Adipose tissue (tissue), 3 donors: ENCODE data around the gene ERN2. TPM values are rescaled to one million over a fixed set of nuclear protein-coding genes. Genes with fewer than 3 reads are reported as not detected.
"Not testable (repeated sequence)": the region's sequence is repeated elsewhere in the genome, so short reads cannot be mapped to it uniquely, and the experiment has no call there.

Experiments used
- H3K27ac ChIP-seq: one replicate; pipeline ENCODE4 v1.5.1; 2013; ENCODE audit warnings: low read depth, low read length
- WGBS, 3 donors: extraction: QIAGEN DNeasy Blood & Tissue Kit; methylation state at CpG; one replicate each; pipeline ENCODE4 v1.1.7; 2013; 5-methylcytosine and 5-hydroxymethylcytosine counted together
- polyA plus RNA-seq, 3 donors: library from polyadenylated mRNA; stranded (reverse); fragments of 200-250 nt; gene quantifications; one replicate each; pipeline ENCODE4 v1.2.3, GENCODE V29; 2013
- donor health status: healthy with polysubstance abuse.
- donor health status: Bipolar disorder and iron deficiency.
- donor health status: healthy.

The ERN2 gene
- polyA plus RNA-seq, 3 donors: 0.24 to 8.0 (median 0.34) TPM

DNA sequence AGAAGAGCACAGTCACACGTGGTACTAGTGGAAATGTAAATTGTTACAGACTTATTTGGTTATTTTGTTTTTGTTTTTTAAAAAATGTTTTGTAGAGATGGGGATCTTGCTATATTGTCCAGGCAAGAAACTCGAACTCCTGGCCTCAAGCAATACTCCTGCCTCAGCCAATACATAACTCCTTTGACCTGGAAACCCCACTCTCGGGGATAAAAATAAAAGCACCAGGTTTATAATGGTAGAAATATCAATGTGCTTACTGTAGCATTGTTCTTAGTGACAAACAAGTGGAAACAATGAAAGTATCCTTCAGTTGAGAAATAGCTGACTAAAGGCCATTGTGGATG is 11.7 kb upstream of the ERN2 start:
- WGBS, 3 donors: 63 to 73% (median 69%) methylated on average over 3 of the region's 3 CpGs
- H3K27ac ChIP-seq: no peak overlapping the region

DNA sequence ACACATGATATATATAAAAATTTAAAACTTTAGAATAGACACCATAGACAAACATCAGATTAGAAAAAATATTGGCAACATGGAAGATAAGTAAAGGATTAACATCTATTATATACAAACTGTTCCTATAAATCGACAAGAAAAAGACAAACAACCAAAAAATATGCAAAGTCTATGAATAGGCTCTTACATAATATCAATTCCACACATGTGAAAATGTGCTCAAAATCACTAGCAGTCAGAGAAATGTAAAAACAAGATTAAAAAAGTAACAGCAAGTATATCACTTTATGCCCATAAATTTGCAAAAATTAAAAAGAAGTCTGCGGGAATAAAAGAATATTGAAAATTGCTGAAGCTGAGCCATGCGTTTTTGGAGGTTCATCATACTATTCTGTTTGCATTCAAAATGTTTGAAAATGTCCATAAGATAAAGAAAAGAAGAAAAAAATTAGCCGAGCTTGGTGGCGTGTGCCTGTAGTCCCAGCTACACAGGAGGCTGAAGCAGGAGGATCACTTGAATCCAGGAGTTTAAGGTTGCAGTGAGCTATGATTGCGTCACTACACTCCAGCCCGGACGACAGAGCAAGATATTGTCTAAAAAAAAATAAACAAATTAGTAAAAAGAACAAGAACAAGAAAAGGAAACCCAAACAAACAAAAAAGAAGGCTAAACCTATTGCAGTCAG is 11.2 kb upstream of the ERN2 start:
- 66 to 76% (median 74%) methylated on average over 8 of the region's 8 CpGs for WGBS, 3 donors
- H3K27ac ChIP-seq: no peak overlapping the region

DNA sequence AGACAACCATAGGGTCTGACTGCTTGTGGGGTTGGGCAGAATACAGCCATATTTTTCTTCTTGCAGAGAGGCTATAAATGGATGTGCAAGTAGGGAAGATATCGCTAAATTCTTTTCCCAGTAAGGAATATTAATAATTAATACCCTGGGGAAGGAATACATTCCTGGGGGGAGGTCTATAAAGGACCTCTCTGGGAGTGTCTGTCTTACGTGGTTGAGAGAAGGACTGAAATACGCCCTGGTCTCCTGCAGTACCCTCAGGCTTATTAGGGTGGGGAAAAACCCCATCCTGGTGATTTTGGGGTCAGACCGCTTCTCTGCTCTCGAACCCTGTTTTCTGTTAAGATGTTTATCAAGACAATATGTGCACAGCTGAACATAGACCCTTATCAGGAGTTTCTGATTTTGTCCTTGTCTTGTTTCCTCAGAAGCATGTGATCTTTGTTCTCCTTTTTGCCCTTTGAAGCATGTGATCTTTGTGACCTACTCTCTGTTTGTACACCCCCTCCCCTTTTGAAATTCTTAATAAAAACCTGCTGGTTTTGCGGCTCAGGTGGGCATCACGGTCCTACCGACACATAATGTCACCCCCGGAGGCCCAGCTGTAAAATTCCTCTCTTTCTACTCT is 9.7 kb upstream of the ERN2 start:
- not testable (repeated sequence) for H3K27ac ChIP-seq
- 71 to 85% (median 79%) methylated on average over 9 of the region's 9 CpGs for WGBS, 3 donors

DNA sequence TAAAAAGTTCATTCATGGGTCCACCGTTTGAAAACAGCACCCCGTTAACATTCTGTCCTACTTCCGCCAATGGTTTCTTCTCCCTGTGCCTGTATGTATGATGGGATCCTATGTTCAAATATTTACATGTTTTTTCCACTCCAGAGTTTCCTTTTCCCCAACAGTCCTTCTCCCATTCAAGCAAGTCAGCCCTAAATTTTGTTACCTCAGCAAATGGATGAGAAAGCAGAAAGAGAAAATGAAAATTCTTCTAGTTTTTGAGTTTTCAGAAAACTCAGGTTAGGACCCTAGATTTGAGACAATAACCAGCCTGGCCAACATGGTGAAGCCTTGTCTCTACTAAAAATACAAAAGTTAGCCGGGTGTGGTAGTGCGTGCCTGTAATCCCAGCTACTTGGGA is 3.5 kb upstream of the ERN2 start:
- H3K27ac ChIP-seq: no peak overlapping the region
- 77 to 85% (median 83%) methylated on average over 5 of the region's 5 CpGs for WGBS, 3 donors

GRCh38 chr16:23711785-23712184 is 1.2 kb downstream of the ERN2 start:
- no peak overlapping the region for H3K27ac ChIP-seq
- 42 to 71% (median 63%) methylated on average over 4 of the region's 4 CpGs for WGBS, 3 donors

GRCh38 chr16:23710504-23710903 is 2.5 kb downstream of the ERN2 start:
- WGBS, 3 donors: 91 to 93% (median 91%) methylated on average over 3 of the region's 3 CpGs
- no peak overlapping the region for H3K27ac ChIP-seq

- no peak overlapping the region for H3K27ac ChIP-seq
Measured at GRCh38 chr16:23710008-23710407, 3.0 kb downstream of the ERN2 start.

GRCh38 chr16:23709536-23709935 is 3.5 kb downstream of the ERN2 start:
- no peak overlapping the region for H3K27ac ChIP-seq

More at GRCh38 chr16:23710008-23710407, 3.0 kb downstream of the ERN2 start:
- 58 to 89% (median 79%) methylated on average over 2 of the region's 2 CpGs for WGBS, 3 donors

GRCh38 chr16:23706439-23706838 is 6.6 kb downstream of the ERN2 start:
- WGBS, 3 donors: 77 to 82% (median 80%) methylated on average over 4 of the region's 4 CpGs
- no peak overlapping the region for H3K27ac ChIP-seq

GRCh38 chr16:23705517-23705902 is 7.5 kb downstream of the ERN2 start:
- H3K27ac ChIP-seq: no peak overlapping the region
- WGBS, 3 donors: 76 to 89% (median 86%) methylated on average over 2 of the region's 2 CpGs

- WGBS, 3 donors: 79 to 89% (median 87%) methylated on average over 22 of the region's 22 CpGs
- H3K27ac ChIP-seq: no peak overlapping the region
Measured at GRCh38 chr16:23704772-23705516, 8.1 kb downstream of the ERN2 start.

DNA sequence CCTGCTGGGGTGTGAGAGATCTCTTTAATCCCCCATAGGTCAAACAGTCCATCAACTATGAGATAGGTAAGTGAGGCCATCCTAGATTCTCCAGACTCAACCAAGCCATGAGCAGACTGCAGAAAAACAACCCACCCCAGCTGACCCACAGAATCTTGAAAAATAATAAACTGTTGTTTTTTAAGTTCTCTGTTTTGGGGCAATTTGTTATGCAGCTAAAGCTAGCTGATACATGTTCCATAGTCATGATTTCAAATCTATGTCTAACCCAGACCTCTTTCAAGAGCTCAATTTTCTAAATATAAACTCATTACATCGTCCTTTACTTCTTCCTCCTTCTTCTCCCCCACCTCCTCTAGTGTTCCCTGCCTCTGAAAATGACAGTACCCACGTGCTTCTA is 10.1 kb downstream of the ERN2 start:
- H3K27ac ChIP-seq: no peak overlapping the region
- WGBS, 3 donors: 57 to 64% (median 63%) methylated on average over 2 of the region's 2 CpGs

- WGBS, 3 donors: 71 to 75% (median 73%) methylated on average over 8 of the region's 8 CpGs
- no peak overlapping the region for H3K27ac ChIP-seq
Measured at GRCh38 chr16:23701045-23701444, 12.0 kb downstream of the ERN2 start.

- no peak overlapping the region for H3K27ac ChIP-seq
- WGBS, 3 donors: 19 to 44% (median 33%) methylated on average over 8 of the region's 8 CpGs
Measured at GRCh38 chr16:23700509-23700908, 12.5 kb downstream of the ERN2 start.

DNA sequence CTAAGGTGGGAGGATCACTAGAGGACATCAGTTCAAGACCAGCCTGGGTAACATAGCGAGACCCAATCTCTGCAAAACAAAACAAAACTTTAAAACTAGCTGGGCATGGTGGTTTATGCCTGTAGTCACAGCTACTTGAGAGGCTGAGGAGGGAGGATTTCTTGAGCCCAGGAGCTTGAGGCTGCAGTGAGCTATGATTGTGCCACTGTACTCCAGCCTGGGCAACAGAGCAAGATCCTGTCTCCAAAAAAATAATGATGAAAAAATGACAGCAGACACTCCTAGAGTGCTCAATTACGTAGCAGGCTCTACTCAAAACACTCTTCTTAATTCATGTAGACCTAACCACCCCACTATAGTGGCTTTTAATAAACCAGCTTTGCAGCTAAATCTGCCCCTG is 12.9 kb downstream of the ERN2 start:
- H3K27ac ChIP-seq: no peak overlapping the region
- WGBS, 3 donors: 77 to 89% (median 87%) methylated on average over 2 of the region's 2 CpGs

DNA sequence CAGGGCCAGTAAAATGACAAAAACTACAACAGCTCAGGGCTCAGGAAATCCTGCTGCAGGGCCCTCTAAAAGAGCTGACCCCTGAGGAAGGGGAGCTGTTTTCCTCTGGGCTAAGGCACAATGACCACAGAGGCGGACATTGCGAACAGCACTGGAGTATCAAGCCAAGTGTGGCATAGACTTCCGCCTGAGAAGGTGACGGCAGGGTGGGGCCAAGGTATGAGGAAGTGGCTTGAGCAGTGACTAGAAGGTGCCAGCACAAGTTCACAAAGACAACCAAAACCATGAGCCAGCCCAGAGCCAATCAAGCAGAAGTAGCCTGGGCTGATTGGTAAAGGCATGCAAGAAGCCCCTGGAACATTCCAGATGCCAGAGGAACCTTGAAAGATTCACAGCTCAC is 13.9 kb downstream of the ERN2 start:
- H3K27ac ChIP-seq: no peak overlapping the region
- 71 to 80% (median 74%) methylated on average over 4 of the region's 4 CpGs for WGBS, 3 donors

DNA sequence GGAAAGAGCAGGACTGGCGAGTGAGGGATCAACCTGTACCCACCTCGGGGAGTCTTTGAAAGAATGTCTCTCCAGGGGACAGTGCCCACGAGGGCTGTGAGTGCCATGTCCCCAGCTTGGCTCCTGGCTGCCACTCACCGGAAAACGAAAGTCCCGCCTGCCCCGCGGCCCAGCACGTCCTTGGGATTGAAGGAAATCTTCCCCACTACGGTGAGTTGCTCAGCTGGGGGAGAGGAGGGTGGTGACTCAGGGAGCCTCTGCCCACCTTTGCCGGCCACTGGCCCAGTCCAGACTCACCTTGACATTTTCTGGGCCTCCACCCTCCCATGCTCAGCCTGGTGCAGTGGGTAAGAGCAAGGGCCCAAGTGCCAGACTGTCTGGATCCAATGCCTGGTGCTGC is 17.3 kb downstream of the ERN2 start:
- no peak overlapping the region for H3K27ac ChIP-seq
- WGBS, 3 donors: 80 to 91% (median 86%) methylated on average over 11 of the region's 11 CpGs

DNA sequence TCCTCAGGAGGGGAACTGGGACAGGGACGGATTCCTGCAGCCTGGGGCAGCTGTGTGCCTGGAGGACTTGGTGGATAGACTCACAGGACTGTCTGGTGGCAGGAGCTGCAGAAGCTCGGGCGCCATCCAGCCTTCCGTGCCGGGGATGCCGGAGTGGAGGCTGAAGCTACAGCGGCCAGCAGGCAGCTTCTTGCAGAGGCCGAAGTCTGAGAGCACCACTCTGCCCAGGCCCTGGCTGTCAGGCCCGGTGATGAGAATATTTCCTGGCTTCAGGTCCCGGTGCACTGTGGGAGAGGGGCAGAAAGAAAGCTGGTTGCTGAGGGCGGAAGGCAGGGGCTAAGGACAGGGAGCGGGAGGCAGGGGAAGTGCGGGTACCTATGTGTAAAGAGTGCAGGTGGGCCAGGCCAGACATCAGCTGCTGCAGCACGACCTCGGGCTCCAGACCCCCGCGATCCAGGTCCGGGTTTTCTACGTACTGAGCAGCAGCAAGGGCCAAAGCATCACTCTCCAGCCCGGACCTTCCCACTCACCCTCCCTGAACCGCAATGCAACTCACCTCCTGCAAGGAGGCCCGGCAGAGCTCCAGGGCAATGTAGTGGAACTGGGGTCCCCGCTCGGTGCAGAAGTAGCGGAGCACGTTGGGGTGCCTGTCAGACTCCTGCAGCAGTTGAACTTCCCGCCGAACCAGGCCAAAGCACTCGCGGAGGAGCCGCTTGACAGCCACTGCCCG is 18.2 kb downstream of the ERN2 start:
- WGBS, 3 donors: 13 to 21% (median 20%) methylated on average over 30 to 32 of the region's 32 CpGs

DNA sequence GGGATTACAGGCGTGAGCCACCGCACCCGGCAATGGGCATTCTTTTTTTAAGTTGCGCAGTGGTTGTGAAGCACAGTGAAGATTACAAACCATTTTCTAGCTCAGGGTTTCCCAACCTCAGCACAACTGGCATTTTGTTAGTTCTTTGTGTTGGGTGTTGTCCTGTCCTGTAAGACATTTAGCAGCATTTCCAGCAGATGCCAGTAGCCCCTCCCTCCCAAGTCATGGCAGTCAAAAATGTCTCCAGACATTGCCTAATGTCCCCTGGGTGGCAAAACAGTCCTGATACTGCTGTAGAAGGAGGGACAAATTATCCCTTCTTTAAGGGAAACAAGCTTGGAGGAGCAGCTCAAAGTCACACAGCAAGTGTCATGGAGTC is 18.8 kb downstream of the ERN2 start:
- no peak overlapping the region for H3K27ac ChIP-seq
- 94 to 97% (median 96%) methylated on average over 4 of the region's 4 CpGs for WGBS, 3 donors

More for the DNA sequence above, 18.2 kb downstream of the ERN2 start:
- no peak overlapping the region for H3K27ac ChIP-seq
